Hepatocyte (in vitro differentiated cells): Measurements from ENCODE around the gene ZNF697.

ENCODE experiments used
- CTCF ChIP-seq: fragments of 200-600 bp; sonication (generic); IDR thresholded peaks from 2 replicates; pipeline ENCODE4 v1.5.1; 2016; ENCODE audit warnings: antibody characterized with exemption, mild to moderate bottlenecking; ENCODE audit not compliant: poor library complexity
- EZH2phosphoT487 ChIP-seq: fragments of 200-600 bp; sonication (generic); IDR thresholded peaks from one replicate; pipeline ENCODE4 v1.6.1; 2018; ENCODE audit warnings: antibody characterized with exemption, mild to moderate bottlenecking, low read depth, moderate library complexity; ENCODE audit not compliant: unreplicated experiment, severe bottlenecking

DNA sequence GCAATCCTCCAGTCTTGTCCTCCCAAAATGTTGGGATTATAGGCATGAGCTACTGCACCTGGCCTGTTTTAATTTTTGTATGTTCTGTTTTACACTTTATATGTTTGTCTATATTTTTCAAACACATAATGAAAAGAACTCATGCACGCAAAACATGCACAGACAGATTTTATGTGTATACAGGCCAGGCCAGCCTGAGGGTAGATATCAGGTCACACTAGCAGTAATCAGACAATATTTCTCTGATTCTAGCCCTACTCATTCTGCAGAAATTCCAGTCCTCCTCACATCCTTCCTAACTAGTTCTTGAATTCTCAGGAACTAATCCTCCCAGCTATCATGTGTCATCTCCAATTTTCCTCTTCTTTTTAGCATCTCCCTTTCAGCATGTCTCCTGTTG, 35.8 kb upstream of the ZNF697 start:
- TF ChIP-seq EZH2phosphoT487, result no peak
- no peak for TF ChIP-seq CTCF
